Spleen (tissue), 11 donors: ENCODE data around the gene SBNO1. TPM values are rescaled to one million over a fixed set of nuclear protein-coding genes. Genes with fewer than 3 reads are reported as not detected.

Experiments
- DNase-seq: peaks from one replicate; pipeline ENCODE4 v3.0.0-alpha.2; 2020
- H3K27ac ChIP-seq, 8 donors: fragments of 200-600 bp; sonication (generic) in 7 of 8; 1 replicate in 4 of 8; 2 replicates in 4 of 8; pipeline versions ENCODE4 v1.5.0 to v1.8.0; 2016 to 2021; ENCODE audit warnings: inconsistent platforms in 4 of 8, mild to moderate bottlenecking in 4 of 8, moderate library complexity in 1 of 8
- H3K27me3 ChIP-seq, 7 donors: fragments of 200-600 bp; sonication (generic) in 6 of 7; replicated peaks in 1 of 7; 1 replicate in 4 of 7; 2 replicates in 3 of 7; pipeline versions ENCODE4 v1.5.0 to v1.8.0; 2016 to 2021; ENCODE audit warnings: inconsistent platforms in 3 of 7, mild to moderate bottlenecking in 1 of 7
- H3K36me3 ChIP-seq, 6 donors: fragments of 200-600 bp; sonication (generic) in 5 of 6; 1 replicate in 4 of 6; 2 replicates in 2 of 6; pipeline versions ENCODE4 v1.5.0 to v1.8.0; 2016 to 2021; ENCODE audit warnings: inconsistent platforms in 2 of 6
- H3K4me1 ChIP-seq, 6 donors: fragments of 200-600 bp; sonication (generic) in 5 of 6; 1 replicate in 3 of 6; 2 replicates in 3 of 6; pipeline versions ENCODE4 v1.5.0 to v1.8.0; 2016 to 2021; ENCODE audit warnings: inconsistent platforms in 3 of 6
- H3K4me3 ChIP-seq, 8 donors: fragments of 200-600 bp; sonication (generic) in 7 of 8; 1 replicate in 4 of 8; 2 replicates in 4 of 8; pipeline versions ENCODE4 v1.5.0 to v1.8.0; 2016 to 2021; ENCODE audit warnings: inconsistent platforms in 4 of 8, mild to moderate bottlenecking in 4 of 8, moderate library complexity in 2 of 8
- H3K9me3 ChIP-seq, 8 donors: fragments of 200-600 bp; sonication (generic) in 7 of 8; 1 replicate in 4 of 8; 2 replicates in 4 of 8; pipeline versions ENCODE4 v1.5.0 to v1.8.0; 2016 to 2021; ENCODE audit warnings: inconsistent platforms in 4 of 8
- POLR2A ChIP-seq, 3 donors: fragments of 450-650 bp; IDR thresholded peaks; one replicate each; pipeline ENCODE4 v1.5.1; 2017; ENCODE audit warnings: antibody characterized with exemption in 3 of 3, mild to moderate bottlenecking in 1 of 3
- POLR2AphosphoS5 ChIP-seq, 3 donors: sonication (generic); formaldehyde crosslinking; IDR thresholded peaks; one replicate each; pipeline ENCODE4 v1.5.1; 2017; ENCODE audit warnings: antibody characterized with exemption in 3 of 3
- WGBS, 5 donors: extraction: QIAGEN DNeasy Blood & Tissue Kit in 3 of 5; methylation state at CpG; one replicate each; pipeline versions ENCODE4 v1.1.5 to v1.1.7; 2013 to 2018; 5-methylcytosine and 5-hydroxymethylcytosine counted together
- intact Hi-C: fragments of 100-400 bp; cut with DNase I; formaldehyde crosslinking; loops from one replicate; pipeline ENCODE4 v1.15.0; 2023; ENCODE audit warnings: low total_unique reads
- polyA plus RNA-seq, 3 donors: library from polyadenylated mRNA; stranded (reverse); fragments of 200-250 nt; gene quantifications; one replicate each; pipeline ENCODE4 v1.2.1, GENCODE V29; 2013
- total RNA-seq, 7 donors: library from RNA; depleted of rRNA in 3 of 7; stranded (reverse); fragments of >200 nt in 3 of 7; fragmentation: NEBNext Ultra II Directional in 4 of 7; extraction: Animal tissue kit (Norgen Biotek cat#: 25700) in 4 of 7; gene quantifications; one replicate each; pipeline versions ENCODE4 v1.1.0 to v1.2.1, GENCODE V29; 2016 to 2021
- TF ChIP-seq, protein P1 (sequence below), 11 experiments: fragments of 200-600 bp in 7 of 11; fragments of 450-650 bp in 4 of 11; sonication (generic) in 4 of 11; IDR thresholded peaks in 8 of 11; conservative IDR thresholded peaks in 3 of 11; 1 replicate in 7 of 11; 2 replicates in 4 of 11; pipeline versions ENCODE4 v1.4.0 to v1.8.0; 2016 to 2021; ENCODE audit warnings: antibody characterized with exemption in 11 of 11, inconsistent platforms in 4 of 11, mild to moderate bottlenecking in 1 of 11
- donor health status: healthy with polysubstance abuse.
- donor health status: DM: no; HTN: no; CAD: no; lungs with moderate emphysema.
- donor health status: DM: no; HTN: no; CAD: no.
- donor health status: Bipolar disorder and iron deficiency.
- donor health status: healthy.
- donor health status: DM: no; HTN: no; CAD: no.
- donor health status: DM: yes; HTN: yes; CAD: no.

Gene SBNO1
- total and polyA plus RNA-seq, 10 donors, result 4.1 to 35.0 (median 28.9) TPM

DNA sequence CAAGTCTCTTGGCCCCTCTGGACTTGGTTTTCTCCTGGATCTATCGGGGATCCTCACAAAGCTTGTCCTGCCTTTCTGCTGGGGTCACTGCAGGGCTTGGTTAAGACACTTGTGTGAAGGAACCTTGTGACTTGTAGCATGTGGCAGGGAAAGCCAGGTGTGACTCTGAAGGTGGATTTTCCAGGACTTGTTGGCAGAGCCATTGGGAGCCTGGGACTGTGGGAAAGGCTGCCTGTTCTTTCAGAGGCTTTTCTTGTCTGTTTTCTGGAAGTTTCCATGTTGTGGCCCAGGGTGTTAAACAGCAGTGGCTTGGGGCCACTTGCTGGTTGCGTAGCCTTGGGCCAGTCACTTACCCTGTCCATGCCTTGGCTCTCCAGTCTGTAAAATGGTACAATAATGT, 31.9 kb upstream of the SBNO1 start:
- no peaks in the 10 kb centered on the region for H3K27me3 ChIP-seq
- no peak overlapping the region for H3K4me3 ChIP-seq
- intact Hi-C loops, result no loop called here
- TF ChIP-seq, protein P1, sequence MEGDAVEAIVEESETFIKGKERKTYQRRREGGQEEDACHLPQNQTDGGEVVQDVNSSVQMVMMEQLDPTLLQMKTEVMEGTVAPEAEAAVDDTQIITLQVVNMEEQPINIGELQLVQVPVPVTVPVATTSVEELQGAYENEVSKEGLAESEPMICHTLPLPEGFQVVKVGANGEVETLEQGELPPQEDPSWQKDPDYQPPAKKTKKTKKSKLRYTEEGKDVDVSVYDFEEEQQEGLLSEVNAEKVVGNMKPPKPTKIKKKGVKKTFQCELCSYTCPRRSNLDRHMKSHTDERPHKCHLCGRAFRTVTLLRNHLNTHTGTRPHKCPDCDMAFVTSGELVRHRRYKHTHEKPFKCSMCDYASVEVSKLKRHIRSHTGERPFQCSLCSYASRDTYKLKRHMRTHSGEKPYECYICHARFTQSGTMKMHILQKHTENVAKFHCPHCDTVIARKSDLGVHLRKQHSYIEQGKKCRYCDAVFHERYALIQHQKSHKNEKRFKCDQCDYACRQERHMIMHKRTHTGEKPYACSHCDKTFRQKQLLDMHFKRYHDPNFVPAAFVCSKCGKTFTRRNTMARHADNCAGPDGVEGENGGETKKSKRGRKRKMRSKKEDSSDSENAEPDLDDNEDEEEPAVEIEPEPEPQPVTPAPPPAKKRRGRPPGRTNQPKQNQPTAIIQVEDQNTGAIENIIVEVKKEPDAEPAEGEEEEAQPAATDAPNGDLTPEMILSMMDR (IDR thresholded peaks at IDR 0.05 in 8 of 11, conservative IDR thresholded peaks at IDR 0.05 in 3 of 11), result no peak
- no peak for TF ChIP-seq POLR2AphosphoS5 (IDR thresholded peaks at IDR 0.05)
- TF ChIP-seq POLR2A (IDR thresholded peaks at IDR 0.05), result no peak
- no peak overlapping the region for H3K27ac ChIP-seq
- peaks cover 4 to 96% (median 82%) of the 10 kb centered on the region in 6 donors for H3K36me3 ChIP-seq
- no peak for DNase-seq
- WGBS, 5 donors, result 95 to 100% (median 97%) methylated on average over 2 of the region's 2 CpGs
- peaks cover 6 to 72% (median 28%) of the 10 kb centered on the region in 6 donors for H3K4me1 ChIP-seq
- H3K9me3 ChIP-seq, result no peaks in the 10 kb centered on the region

- intact Hi-C loops, result no loop called here
- TF ChIP-seq POLR2A (IDR thresholded peaks at IDR 0.05) (no peak), POLR2AphosphoS5 (IDR thresholded peaks at IDR 0.05) (no peak)
- TF ChIP-seq, protein P1 (IDR thresholded peaks at IDR 0.05 in 8 of 11, conservative IDR thresholded peaks at IDR 0.05 in 3 of 11), result no peak
- 82 to 88% (median 86%) methylated on average over 5 of the region's 5 CpGs for WGBS, 5 donors
- no peak overlapping the region for H3K4me3 ChIP-seq
- DNase-seq, result no peak
- peaks cover 12 to 82% (median 42%) of the 10 kb centered on the region in 6 donors for H3K4me1 ChIP-seq
- no peaks in the 10 kb centered on the region for H3K9me3 ChIP-seq
- H3K36me3 ChIP-seq, result peaks cover 4 to 100% (median 85%) of the 10 kb centered on the region in 6 donors
- no peaks in the 10 kb centered on the region for H3K27me3 ChIP-seq
- no peak overlapping the region for H3K27ac ChIP-seq
Measured at GRCh38 chr12:123395236-123395635, 30.6 kb upstream of the SBNO1 start.

- intact Hi-C loops, result no loop called here
- H3K4me3 ChIP-seq, result no peak overlapping the region
- no peaks in the 10 kb centered on the region for H3K9me3 ChIP-seq
- TF ChIP-seq POLR2A (IDR thresholded peaks at IDR 0.05) (no peak), POLR2AphosphoS5 (IDR thresholded peaks at IDR 0.05) (no peak)
- TF ChIP-seq, protein P1 (IDR thresholded peaks at IDR 0.05 in 8 of 11, conservative IDR thresholded peaks at IDR 0.05 in 3 of 11), result no peak
- 91 to 95% (median 95%) methylated on average over 4 of the region's 4 CpGs for WGBS, 5 donors
- peaks cover 16 to 80% (median 46%) of the 10 kb centered on the region in 6 donors for H3K4me1 ChIP-seq
- peaks cover 4 to 85% (median 74%) of the 10 kb centered on the region in 6 donors for H3K36me3 ChIP-seq
- H3K27me3 ChIP-seq, result no peaks in the 10 kb centered on the region
- H3K27ac ChIP-seq, result no peak overlapping the region
- no peak for DNase-seq
Measured at GRCh38 chr12:123393747-123394146, 29.1 kb upstream of the SBNO1 start.

DNA sequence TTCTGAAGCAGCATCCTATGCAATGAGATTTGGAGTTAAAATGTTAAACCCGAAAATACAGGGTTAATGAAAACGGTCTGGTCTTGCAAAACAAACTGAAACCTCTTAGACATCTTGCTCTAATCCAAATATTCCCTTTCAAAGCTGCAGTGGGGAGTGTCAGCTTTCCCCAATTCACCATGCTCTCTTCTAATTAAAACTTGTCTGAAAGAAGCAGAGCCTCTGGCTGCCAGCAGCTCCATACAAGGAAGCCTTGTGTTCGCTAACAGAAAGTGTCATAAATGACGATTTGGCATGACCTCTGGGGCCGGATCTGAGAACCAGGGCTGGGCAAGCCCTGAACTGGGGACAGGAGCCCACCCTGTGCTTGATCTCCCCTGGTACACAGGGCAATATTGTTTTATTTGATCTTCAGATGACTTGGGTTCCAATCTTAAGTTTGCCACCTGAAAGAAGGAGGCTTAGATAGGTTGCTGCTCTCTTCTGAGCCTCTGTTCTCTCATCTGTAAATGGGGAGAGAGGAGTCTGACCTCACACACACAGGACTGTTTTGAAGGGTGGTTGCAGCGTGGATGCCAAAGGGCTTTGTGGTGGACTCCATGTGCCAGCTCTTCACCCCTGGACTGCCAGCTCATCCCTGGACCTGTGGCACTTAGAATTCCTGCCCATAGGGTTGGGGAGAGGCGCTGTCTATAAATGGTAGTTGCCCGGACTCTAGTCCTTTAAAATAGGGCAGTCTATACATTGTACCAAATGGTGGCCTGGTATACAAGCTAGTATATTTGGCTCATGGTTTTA, 27.1 kb upstream of the SBNO1 start:
- DNase-seq, result no peak
- Histone ChIP-seq H3K4me3 (peak overlapping the region in 4 of 8 donors; percentile 63 to 87 (median 72)), H3K9me3 (no peaks in the 10 kb centered on the region), H3K4me1 (peaks cover 17 to 86% (median 57%) of the 10 kb centered on the region in 6 donors), H3K27me3 (no peaks in the 10 kb centered on the region), H3K27ac (peak overlapping the region in 7 of 8 donors; percentile 7 to 94 (median 86)), H3K36me3 (peaks cover 1 to 65% (median 56%) of the 10 kb centered on the region in 6 donors)
- TF ChIP-seq, protein P1 (IDR thresholded peaks at IDR 0.05 in 8 of 11, conservative IDR thresholded peaks at IDR 0.05 in 3 of 11), result no peak
- TF ChIP-seq POLR2AphosphoS5 (IDR thresholded peaks at IDR 0.05) (no peak), POLR2A (IDR thresholded peaks at IDR 0.05) (no peak)
- WGBS, 5 donors, result 70 to 88% (median 77%) methylated on average over 8 of the region's 8 CpGs
- intact Hi-C loops, result no loop called here
